ENCODE measurements around the gene DPP6.

GRCh38 chr7:154440058-154440457, 387.9 kb downstream of the DPP6 start:
- TF ChIP-seq POLR2AphosphoS5 (IDR thresholded peaks at IDR 0.05; ENCODE audit: low read depth, low read length), result no peak
- TF ChIP-seq POLR2A (IDR thresholded peaks at IDR 0.05; ENCODE audit: low read depth, low read length), result no peak
- no peak for TF ChIP-seq TAF1 (IDR thresholded peaks at IDR 0.05; ENCODE audit: low read depth, low read length)
- TF ChIP-seq PAX5 (IDR thresholded peaks at IDR 0.05; ENCODE audit: insufficient read depth, low read length, severe bottlenecking), result no peak
- TF ChIP-seq POU2F2 (IDR thresholded peaks at IDR 0.05; ENCODE audit: low read depth, low read length), result no peak
- no peak for TF ChIP-seq SPI1 (IDR thresholded peaks at IDR 0.05; ENCODE audit: low read depth, low read length)
